COLO668 (cell line): ENCODE measurements around the gene ATL3.
"Not testable (repeated sequence)": the region's sequence is repeated elsewhere in the genome, so short reads cannot be mapped to it uniquely, and the experiment has no call there.

ENCODE experiments used
- DNase-seq: peaks from one replicate; lab custom pipeline; 2025; ENCODE audit not compliant: unreplicated experiment; lab: John Stamatoyannopoulos, UW

ATL3 gene

DNA sequence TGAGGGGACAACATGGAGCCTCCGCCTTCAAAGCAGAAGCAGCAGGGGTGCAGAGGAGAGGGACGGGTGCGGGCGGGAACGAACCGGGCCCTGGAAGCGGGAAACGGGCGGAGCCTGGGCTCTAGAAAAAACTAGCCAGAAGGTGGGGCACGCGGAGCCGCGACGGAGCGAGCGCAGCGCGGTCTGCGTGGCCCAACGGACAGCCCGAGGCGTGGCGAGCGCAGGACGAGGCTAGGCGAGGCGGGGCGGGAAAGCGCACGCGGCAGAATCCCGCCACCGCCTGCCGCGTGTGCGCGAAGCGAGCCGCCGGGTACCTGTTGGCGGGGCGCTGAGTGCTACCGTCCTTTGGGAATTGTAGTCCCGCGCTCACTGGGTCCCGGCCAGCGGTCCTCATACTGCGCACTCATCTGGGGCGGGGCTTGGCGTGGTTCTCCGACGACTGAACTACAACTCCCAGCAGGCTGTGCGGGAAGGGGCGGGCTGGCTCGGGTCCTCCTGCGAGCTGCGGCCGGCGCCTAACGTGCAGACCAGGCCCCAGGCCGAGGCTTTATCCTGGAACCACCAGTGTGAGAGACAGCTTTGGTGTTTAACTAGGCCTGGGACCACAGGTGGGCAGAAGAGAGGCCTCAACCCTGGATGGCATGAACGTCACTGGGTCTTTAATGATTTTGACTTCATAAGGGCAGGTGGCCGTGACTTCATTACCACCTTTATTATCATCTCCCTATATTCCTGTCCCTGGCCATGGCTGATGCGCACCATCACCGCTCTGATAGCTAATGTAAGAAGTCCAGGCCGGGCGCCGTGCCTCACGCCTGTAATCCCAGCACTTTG is at the start of gene ATL3:
ATL3 (minus strand) TSS at position 55 of the 834 bp plus-strand sequence; CDS start at position 14, 41 bp downstream.
- DNase-seq: peak; percentile 97

- no peak for DNase-seq
Measured at GRCh38 chr11:63720611-63721010, 49.4 kb upstream of the ATL3 start.

- no peak for DNase-seq
Measured at GRCh38 chr11:63719987-63720386, 48.8 kb upstream of the ATL3 start.

DNA sequence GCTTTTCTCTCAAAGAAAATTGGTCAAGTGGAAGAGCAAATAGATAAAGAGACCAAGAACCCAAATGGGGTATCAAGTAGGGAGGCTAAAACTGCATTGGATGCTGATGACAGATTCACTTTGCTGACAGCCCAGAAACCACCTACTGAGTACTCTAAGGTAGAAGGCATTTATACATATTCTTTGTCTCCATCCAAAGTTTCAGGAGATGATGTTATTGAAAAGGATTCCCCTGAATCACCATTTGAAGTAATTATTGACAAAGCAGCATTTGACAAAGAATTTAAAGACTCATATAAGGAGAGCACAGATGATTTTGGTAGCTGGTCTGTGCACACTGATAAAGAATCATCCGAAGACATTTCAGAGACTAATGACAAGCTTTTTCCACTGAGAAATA is 47.8 kb upstream of the ATL3 start:
- DNase-seq: no peak

GRCh38 chr11:63716046-63716445 is 44.9 kb upstream of the ATL3 start:
- DNase-seq: no peak

GRCh38 chr11:63713766-63714165 is 42.6 kb upstream of the ATL3 start:
- DNase-seq: no peak

DNA sequence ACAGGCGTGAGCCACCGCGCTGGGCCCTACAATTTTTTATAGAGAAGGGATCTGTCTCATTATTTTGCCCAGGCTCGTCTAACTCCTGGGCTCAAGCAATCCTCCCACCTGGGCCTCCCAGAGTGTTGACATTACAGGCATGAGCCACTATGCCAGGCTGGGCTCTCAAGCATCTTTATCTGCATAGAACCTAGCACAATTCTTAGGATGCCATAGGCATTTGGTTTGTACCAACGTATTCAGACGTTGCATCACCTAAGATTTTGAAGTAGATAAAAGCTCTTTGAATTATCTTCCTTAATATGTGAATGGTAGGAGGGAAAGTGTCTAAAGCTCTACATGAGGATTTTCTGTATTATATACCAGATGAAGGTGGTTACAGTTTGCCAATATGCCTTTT is 40.7 kb upstream of the ATL3 start:
- DNase-seq: no peak

- DNase-seq: no peak
Measured at GRCh38 chr11:63710476-63711217, 39.5 kb upstream of the ATL3 start.

DNA sequence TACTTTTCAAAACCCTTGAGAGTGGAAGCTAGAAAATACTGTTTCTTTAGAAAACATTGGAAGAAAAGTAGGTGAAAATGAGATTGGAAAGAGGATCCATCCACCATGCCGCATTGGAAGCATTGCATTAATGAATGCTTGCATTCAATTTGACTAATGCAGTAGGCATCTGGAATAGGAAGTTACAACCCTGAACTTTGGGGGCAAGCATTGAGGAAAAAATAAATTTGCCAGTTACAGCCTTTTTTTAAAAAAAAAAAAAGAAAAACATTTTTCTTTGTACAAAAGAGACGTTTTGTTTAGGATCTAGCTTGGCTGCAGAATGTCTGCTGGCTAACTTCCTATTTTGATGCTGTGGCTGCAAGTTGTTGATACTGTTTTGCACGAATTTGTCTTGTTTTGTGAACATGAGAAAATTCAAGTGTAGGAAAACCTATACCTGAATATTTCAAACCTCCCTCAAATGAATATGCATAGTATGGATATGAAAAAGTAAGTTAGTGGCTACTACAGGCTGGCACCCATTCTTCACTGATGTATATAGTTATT is 38.2 kb upstream of the ATL3 start:
- no peak for DNase-seq

DNA sequence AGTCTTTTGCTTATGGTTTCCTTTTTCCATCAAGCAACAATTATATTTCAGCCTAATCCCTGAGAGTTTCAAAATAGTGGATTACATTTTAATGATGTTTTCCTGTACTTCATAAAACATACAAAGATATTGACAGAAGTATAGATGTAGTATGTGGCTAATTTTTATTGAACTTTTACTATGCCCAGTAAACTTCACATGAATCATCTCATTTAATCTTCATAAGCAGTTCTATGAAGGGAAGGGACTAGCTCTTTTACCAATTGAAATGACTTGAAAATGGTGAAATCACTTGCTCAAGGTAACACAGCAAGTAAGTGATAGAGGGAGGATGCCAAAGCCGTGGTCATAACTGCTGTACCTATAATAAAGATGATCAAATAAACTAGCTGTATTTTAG is 37.6 kb upstream of the ATL3 start:
- no peak for DNase-seq

DNA sequence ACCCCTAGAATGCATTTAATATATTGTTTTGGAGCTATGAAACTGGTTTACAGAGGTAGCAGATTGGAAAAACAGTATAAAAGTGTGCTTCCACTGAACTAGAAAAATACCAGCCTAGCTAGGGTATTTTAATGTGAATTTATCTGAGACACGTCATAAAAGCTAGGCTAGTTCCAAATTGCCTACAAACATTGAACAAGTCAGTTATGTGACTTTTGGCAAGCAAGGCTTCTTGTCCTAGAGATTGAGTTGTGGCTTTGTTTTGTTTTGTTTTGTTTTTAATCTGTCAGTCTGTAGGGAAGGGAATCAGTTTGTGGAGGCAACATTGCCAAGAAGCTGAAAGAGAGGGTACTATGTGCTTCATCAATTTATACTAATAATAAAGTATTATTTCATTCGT is 34.4 kb upstream of the ATL3 start:
- no peak for DNase-seq

DNA sequence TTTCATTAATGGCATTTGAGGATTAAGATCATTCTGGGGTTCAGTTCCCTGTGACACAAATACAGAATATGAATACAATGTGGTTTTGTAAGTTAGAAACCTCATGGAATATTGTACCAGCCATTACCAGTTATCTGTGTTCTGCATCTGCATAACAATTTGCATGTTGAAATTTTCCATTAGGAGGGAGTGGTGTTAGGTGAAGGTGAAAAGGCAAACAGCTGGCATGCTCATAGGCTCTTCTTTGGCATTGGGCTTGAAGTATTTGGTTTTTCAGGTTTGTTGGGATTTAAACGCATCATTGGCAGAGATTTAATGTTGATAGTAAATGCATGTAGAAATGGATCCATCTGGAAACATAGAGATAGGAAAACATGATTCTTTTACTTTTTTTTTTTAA is 28.7 kb upstream of the ATL3 start:
- no peak for DNase-seq

- no peak for DNase-seq
Measured at GRCh38 chr11:63698976-63699733, 28.0 kb upstream of the ATL3 start.

DNA sequence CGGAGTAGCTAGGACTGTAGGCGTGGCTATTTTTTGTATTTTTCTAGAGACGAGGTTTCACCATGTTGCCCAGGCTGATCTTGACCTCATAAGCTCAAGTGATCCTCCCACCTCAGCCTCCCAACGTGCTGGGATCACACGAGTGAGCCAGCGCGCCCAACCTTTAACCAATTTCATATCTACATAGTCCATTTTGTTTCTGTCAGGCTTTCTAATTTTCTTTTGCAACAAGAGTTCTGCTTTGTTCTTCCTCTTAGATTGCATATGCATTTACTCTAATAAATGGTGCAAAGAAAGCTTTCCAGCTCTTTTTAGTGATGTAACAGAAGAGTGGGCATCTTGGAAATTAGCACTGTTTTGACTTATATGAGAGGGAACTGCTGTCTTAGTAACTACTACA is 23.4 kb upstream of the ATL3 start:
- DNase-seq: no peak

DNA sequence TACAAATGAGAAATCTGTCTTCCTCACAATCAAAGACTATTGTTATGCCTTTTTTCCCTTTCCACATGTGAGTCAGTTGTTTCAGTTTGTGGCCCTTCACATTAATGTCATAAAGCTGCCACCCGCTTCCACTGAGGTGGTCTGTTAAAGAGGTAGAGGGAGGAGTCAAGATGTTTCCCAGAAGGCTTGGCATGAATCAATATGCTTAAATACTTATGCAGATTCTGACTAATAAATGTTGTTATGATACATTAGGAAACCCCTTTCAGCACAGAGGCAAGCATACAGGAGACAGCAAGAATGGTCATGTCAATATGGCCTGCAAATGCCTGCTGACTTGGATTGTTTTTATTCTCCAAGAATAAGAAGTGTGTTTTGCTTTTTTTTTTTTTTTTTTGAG is 16.7 kb upstream of the ATL3 start:
- no peak for DNase-seq

DNA sequence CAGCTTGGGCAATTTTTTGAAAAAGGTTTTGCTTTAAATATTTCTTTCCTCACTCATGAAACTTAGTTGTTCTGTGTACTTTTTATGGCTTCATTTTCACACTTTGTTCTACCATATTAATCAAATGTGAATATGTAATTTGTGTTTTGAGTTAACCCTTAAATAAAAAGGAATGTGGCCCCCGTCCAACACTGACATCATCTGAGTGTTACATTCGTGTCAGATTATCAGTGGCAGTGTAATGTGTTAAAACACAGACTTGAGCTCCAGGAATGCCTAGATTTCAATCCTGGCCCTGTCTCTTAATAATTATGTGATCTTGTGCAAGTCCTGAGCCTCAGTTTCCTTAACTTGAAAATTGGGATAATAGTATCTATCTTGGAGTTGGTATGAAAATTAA is 15.8 kb upstream of the ATL3 start:
- DNase-seq: no peak

GRCh38 chr11:63685158-63685721 is 14.1 kb upstream of the ATL3 start:
- not testable (repeated sequence) for DNase-seq

DNA sequence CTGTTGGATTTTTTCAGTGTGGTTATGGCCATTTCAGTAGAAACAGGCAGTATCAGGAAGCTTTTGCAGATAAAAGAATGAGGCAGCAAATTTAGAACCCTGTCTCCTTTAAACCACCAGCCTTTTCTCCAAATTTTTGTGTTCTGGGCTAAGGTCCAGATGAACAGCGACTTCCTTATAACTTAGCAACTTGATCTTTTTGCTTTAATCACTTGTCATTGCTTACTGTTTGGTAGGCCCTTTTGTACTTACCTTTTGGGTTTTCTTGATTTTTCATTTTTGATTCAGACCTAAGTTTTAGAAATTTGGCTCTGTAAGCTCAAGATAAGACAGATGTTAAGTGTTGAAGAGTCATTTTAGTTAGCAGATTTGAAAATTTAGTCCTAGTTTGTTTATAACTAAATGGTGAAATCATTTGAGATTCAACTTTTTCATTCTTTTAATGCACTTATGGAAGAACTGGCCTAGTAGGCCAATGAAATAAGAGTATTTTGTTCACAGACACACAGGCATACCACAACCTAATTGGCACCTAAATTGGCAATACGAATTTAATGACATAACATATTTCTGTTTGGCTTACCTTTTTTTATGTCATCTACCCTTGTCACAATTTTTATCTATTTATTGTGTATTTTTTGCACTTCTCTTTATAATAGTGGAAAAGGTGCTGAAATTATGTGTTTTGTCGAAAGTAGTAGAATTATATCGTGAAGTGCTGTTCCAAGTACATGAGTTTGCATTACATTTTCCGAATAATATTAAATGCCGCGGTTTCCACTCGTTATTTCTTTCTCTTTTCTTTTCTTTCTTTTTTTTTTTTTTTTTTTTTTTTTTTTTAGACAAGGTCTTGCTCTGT is 12.2 kb upstream of the ATL3 start:
- no peak for DNase-seq

DNA sequence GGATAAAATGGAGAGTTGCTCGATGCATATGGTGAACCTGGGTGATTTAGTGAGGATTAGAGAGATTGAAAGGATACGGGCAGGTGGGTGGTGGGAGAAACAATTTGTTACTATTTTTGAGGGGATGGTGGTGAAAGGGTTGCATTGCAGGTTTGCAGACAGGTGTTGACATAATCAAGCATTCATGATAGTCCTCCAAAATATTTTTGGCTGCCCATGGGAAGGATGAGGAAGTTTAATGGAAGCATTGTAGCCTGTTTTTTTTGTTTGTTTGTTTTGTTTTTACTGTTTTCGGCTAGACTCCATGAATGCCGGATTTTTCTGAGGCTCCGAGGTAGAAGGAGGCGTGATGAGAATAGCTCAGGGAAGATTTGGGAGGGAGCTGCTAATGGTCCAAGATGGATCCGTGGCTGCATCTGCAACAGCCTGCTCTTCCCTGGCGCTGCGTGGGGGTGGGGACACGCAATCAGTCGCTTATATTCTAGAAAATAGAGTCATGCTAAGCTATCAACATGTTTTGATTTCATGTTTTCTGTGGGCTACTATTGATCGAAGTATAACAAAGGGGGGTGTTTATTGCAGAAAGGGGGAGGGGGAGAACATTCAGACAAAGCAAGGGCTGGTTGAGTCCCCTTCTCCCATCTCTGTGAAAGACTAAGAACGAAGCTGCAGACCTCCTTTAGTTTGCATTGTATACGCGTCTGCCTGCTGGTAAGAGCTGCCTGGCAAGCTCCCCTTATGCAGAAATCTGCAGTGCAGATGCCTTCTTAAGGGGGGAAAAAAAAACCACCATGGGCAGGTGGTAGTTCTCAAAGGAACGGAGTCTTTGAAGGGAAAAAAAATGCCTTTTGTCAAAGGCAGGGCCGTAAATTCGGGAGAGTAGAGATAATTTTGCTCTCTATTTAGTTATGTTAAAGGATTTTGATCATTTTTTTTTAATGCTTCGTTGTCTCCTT is 11.2 kb upstream of the ATL3 start:
- peak; percentile 41 for DNase-seq
